ENCODE results near the gene ANKS1A.

The ANKS1A gene

GRCh38 chr6:35058865-35059522 is 169.9 kb downstream of the ANKS1A start:
- H3K9me3 ChIP-seq (ENCODE audit: control insufficient read depth, insufficient read depth, low read length) = no peaks in the 10 kb centered on the region
- no CpG with 5 or more reads among the region's 21 CpGs for WGBS (ENCODE audit: insufficient coverage, insufficient read length)
- no peak overlapping the region for H3K4me3 ChIP-seq (ENCODE audit: low read length)
- H3K36me3 ChIP-seq (ENCODE audit: control insufficient read depth, insufficient read depth, low read length) = peaks cover 10% of the 10 kb centered on the region; the same call in 1 of the 2 replicates
- H3K4me1 ChIP-seq (ENCODE audit: control insufficient read depth, insufficient read depth, low read length) = peaks cover 2% of the 10 kb centered on the region; the same call in 1 of the 2 replicates
- no peak overlapping the region for H3K27ac ChIP-seq (ENCODE audit: low read length)
- no peaks in the 10 kb centered on the region for H3K27me3 ChIP-seq (ENCODE audit: control insufficient read depth, insufficient read depth, low read length)
- DNase-seq (ENCODE audit: low read depth, low spot score) = no peak

- Histone ChIP-seq H3K9me3 (ENCODE audit: control insufficient read depth, insufficient read depth, low read length) (no peaks in the 10 kb centered on the region), H3K36me3 (ENCODE audit: control insufficient read depth, insufficient read depth, low read length) (peaks cover 10% of the 10 kb centered on the region; the same call in 1 of the 2 replicates), H3K27me3 (ENCODE audit: control insufficient read depth, insufficient read depth, low read length) (no peaks in the 10 kb centered on the region), H3K4me1 (ENCODE audit: control insufficient read depth, insufficient read depth, low read length) (peaks cover 2% of the 10 kb centered on the region; the same call in 1 of the 2 replicates), H3K27ac (ENCODE audit: low read length) (no peak overlapping the region), H3K4me3 (ENCODE audit: low read length) (no peak overlapping the region)
- no peak for DNase-seq (ENCODE audit: low read depth, low spot score)
- no CpG with 5 or more reads among the region's 21 CpGs for WGBS (ENCODE audit: insufficient coverage, insufficient read length)
Observed at GRCh38 chr6:35059596-35060345, 170.7 kb downstream of the ANKS1A start.

GRCh38 chr6:35061102-35061615 is 172.1 kb downstream of the ANKS1A start:
- Histone ChIP-seq H3K9me3 (ENCODE audit: control insufficient read depth, insufficient read depth, low read length) (no peaks in the 10 kb centered on the region), H3K27ac (ENCODE audit: low read length) (no peak overlapping the region), H3K4me3 (ENCODE audit: low read length) (no peak overlapping the region), H3K36me3 (ENCODE audit: control insufficient read depth, insufficient read depth, low read length) (peaks cover 14% of the 10 kb centered on the region; the same call in 1 of the 2 replicates), H3K4me1 (ENCODE audit: control insufficient read depth, insufficient read depth, low read length) (peaks cover 2% of the 10 kb centered on the region; the same call in 1 of the 2 replicates), H3K27me3 (ENCODE audit: control insufficient read depth, insufficient read depth, low read length) (no peaks in the 10 kb centered on the region)
- no peak for DNase-seq (ENCODE audit: low read depth, low spot score)
- WGBS (ENCODE audit: insufficient coverage, insufficient read length) = no CpG with 5 or more reads among the region's 9 CpGs

- WGBS (ENCODE audit: insufficient coverage, insufficient read length) = no CpG with 5 or more reads among the region's 16 CpGs
- Histone ChIP-seq H3K36me3 (ENCODE audit: control insufficient read depth, insufficient read depth, low read length) (peaks cover 14% of the 10 kb centered on the region; the same call in 1 of the 2 replicates), H3K27ac (ENCODE audit: low read length) (no peak overlapping the region)
Observed at GRCh38 chr6:35061651-35062410, 172.8 kb downstream of the ANKS1A start.

GRCh38 chr6:35062676-35063574 is 173.9 kb downstream of the ANKS1A start:
- no peak for DNase-seq (ENCODE audit: low read depth, low spot score)

More at GRCh38 chr6:35061651-35062410, 172.8 kb downstream of the ANKS1A start:
- no peak overlapping the region for H3K4me3 ChIP-seq (ENCODE audit: low read length)
- peaks cover 2% of the 10 kb centered on the region; the same call in 1 of the 2 replicates for H3K4me1 ChIP-seq (ENCODE audit: control insufficient read depth, insufficient read depth, low read length)
- no peaks in the 10 kb centered on the region for H3K27me3 ChIP-seq (ENCODE audit: control insufficient read depth, insufficient read depth, low read length)
- no peak for DNase-seq (ENCODE audit: low read depth, low spot score)
- H3K9me3 ChIP-seq (ENCODE audit: control insufficient read depth, insufficient read depth, low read length) = no peaks in the 10 kb centered on the region

GRCh38 chr6:35063701-35064280 is 174.7 kb downstream of the ANKS1A start:
- Histone ChIP-seq H3K9me3 (ENCODE audit: control insufficient read depth, insufficient read depth, low read length) (no peaks in the 10 kb centered on the region), H3K36me3 (ENCODE audit: control insufficient read depth, insufficient read depth, low read length) (peaks cover 14% of the 10 kb centered on the region; the same call in 1 of the 2 replicates), H3K27ac (ENCODE audit: low read length) (no peak overlapping the region), H3K4me1 (ENCODE audit: control insufficient read depth, insufficient read depth, low read length) (peaks cover 3% of the 10 kb centered on the region), H3K4me3 (ENCODE audit: low read length) (no peak overlapping the region), H3K27me3 (ENCODE audit: control insufficient read depth, insufficient read depth, low read length) (no peaks in the 10 kb centered on the region)
- no CpG with 5 or more reads among the region's 11 CpGs for WGBS (ENCODE audit: insufficient coverage, insufficient read length)
- DNase-seq (ENCODE audit: low read depth, low spot score) = no peak

More at GRCh38 chr6:35062676-35063574, 173.9 kb downstream of the ANKS1A start:
- Histone ChIP-seq H3K9me3 (ENCODE audit: control insufficient read depth, insufficient read depth, low read length) (no peaks in the 10 kb centered on the region), H3K27ac (ENCODE audit: low read length) (no peak overlapping the region), H3K27me3 (ENCODE audit: control insufficient read depth, insufficient read depth, low read length) (no peaks in the 10 kb centered on the region), H3K36me3 (ENCODE audit: control insufficient read depth, insufficient read depth, low read length) (peaks cover 14% of the 10 kb centered on the region; the same call in 1 of the 2 replicates), H3K4me3 (ENCODE audit: low read length) (no peak overlapping the region), H3K4me1 (ENCODE audit: control insufficient read depth, insufficient read depth, low read length) (peaks cover 2% of the 10 kb centered on the region; the same call in 1 of the 2 replicates)
- WGBS (ENCODE audit: insufficient coverage, insufficient read length) = no CpG with 5 or more reads among the region's 14 CpGs

- Histone ChIP-seq H3K27ac (ENCODE audit: low read length) (no peak overlapping the region), H3K4me3 (ENCODE audit: low read length) (no peak overlapping the region), H3K36me3 (ENCODE audit: control insufficient read depth, insufficient read depth, low read length) (peaks cover 14% of the 10 kb centered on the region; the same call in 1 of the 2 replicates), H3K4me1 (ENCODE audit: control insufficient read depth, insufficient read depth, low read length) (peaks cover 7% of the 10 kb centered on the region), H3K9me3 (ENCODE audit: control insufficient read depth, insufficient read depth, low read length) (no peaks in the 10 kb centered on the region), H3K27me3 (ENCODE audit: control insufficient read depth, insufficient read depth, low read length) (no peaks in the 10 kb centered on the region)
- no peak for DNase-seq (ENCODE audit: low read depth, low spot score)
- WGBS (ENCODE audit: insufficient coverage, insufficient read length) = no CpG with 5 or more reads among the region's 8 CpGs
Observed at GRCh38 chr6:35064290-35064689, 175.2 kb downstream of the ANKS1A start.

GRCh38 chr6:35064757-35065440 is 175.8 kb downstream of the ANKS1A start:
- H3K27ac ChIP-seq (ENCODE audit: low read length) = no peak overlapping the region
- H3K4me1 ChIP-seq (ENCODE audit: control insufficient read depth, insufficient read depth, low read length) = peaks cover 7% of the 10 kb centered on the region
- no CpG with 5 or more reads among the region's 8 CpGs for WGBS (ENCODE audit: insufficient coverage, insufficient read length)

GRCh38 chr6:35065441-35065800 is 176.4 kb downstream of the ANKS1A start:
- Histone ChIP-seq H3K36me3 (ENCODE audit: control insufficient read depth, insufficient read depth, low read length) (0 out of 2 replicates have a peak, but pooled peaks cover 9% of the 10 kb centered on the region), H3K4me1 (ENCODE audit: control insufficient read depth, insufficient read depth, low read length) (peaks cover 7% of the 10 kb centered on the region), H3K27ac (ENCODE audit: low read length) (no peak overlapping the region), H3K4me3 (ENCODE audit: low read length) (no peak overlapping the region), H3K9me3 (ENCODE audit: control insufficient read depth, insufficient read depth, low read length) (no peaks in the 10 kb centered on the region), H3K27me3 (ENCODE audit: control insufficient read depth, insufficient read depth, low read length) (no peaks in the 10 kb centered on the region)
- no CpG with 5 or more reads among the region's 9 CpGs for WGBS (ENCODE audit: insufficient coverage, insufficient read length)
- no peak for DNase-seq (ENCODE audit: low read depth, low spot score)

More at GRCh38 chr6:35064757-35065440, 175.8 kb downstream of the ANKS1A start:
- DNase-seq (ENCODE audit: low read depth, low spot score) = no peak
- Histone ChIP-seq H3K27me3 (ENCODE audit: control insufficient read depth, insufficient read depth, low read length) (no peaks in the 10 kb centered on the region), H3K9me3 (ENCODE audit: control insufficient read depth, insufficient read depth, low read length) (no peaks in the 10 kb centered on the region), H3K4me3 (ENCODE audit: low read length) (no peak overlapping the region), H3K36me3 (ENCODE audit: control insufficient read depth, insufficient read depth, low read length) (peaks cover 13% of the 10 kb centered on the region; the same call in 1 of the 2 replicates)

All from iPS DF 6.9 (cell line).